Fibroblast of upper back skin (primary cell): ENCODE results near the gene TXNDC17.
"Not testable (repeated sequence)": the region's sequence is repeated elsewhere in the genome, so short reads cannot be mapped to it uniquely, and the experiment has no call there.

ENCODE experiments used
- DNase-seq: peaks from one replicate; pipeline ENCODE4 v3.0.0-alpha.2; 2013

Gene TXNDC17

GRCh38 chr17:6684881-6685767 lies 44.3 kb downstream of the TXNDC17 start:
- DNase-seq = no peak

DNA sequence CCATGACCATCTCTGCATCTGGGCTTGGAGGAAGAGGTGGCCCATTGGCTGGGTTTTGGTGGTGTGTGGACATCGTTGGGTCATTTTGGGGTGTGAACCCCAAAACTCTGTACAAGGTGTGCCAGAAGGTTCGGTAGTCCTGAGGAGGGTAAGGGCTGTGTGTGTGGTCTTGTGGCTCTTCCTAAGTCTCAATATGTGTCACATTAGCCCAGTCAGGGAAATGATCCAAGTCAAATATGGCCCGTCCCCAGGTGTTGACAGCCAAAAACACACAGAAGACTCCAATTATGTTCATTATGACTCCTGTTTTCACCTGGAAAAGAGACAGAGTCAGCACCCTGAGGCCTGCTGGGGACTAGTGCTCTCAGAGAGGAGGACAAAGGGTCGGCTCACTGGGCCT lies 45.2 kb downstream of the TXNDC17 start:
- DNase-seq = no peak

DNA sequence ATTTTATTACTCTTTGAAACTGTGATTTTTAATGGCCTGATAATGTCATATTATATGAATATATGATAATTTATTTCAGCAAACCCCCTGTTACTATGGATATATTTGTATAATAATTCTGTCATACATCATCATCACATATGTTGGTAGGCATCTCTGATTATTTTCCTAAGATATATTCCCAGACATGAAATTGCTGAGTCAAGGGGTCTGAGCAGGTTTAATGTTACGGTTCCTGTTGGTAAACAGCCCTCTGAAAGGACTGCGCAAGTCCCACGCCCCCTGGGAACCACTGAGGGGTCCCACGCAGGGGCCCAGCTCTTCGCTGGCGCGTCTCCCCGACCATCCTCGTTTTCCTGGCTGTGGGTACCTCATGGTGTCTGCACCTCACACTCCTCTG lies 48.1 kb downstream of the TXNDC17 start:
- DNase-seq = no peak

DNA sequence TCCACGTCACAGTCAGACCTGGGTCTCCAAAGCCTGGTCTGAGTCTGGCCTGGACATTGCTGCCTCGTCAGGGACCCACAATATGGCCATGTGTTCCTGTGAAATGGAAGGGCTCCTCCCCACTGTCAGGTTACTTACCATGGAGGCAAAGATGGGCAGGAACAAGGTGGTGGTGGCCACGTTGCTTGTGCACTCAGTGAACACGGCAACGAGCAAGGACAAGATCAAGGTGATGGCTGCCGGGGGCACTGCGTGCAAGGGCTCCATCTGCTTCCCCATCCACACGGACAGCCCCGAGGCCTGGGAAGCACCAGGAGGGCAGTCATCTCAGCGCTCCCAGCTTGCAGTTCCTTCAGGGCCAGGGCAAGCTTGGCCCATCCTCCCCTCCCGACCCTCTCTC lies 49.8 kb downstream of the TXNDC17 start:
- DNase-seq = no peak

DNA sequence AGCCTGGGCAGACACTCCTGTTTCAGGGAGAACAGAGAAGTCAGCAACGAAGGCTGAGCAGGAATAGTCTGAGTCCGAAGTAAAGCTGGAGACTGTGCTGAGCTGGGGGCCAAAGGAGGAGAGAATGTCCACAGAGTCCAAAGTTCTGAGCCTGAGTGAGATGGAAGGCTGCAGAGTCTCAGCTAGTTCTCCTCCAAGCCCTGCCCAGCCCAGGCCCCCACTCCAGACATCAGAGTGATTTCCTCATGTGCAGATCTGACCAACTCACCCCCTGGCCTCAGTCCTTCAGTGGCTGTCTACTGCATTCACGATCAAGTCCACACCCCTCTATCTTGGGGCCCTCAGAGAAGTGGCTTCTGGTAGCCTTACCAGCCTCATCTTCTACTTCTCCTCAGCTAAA lies 50.7 kb downstream of the TXNDC17 start:
- DNase-seq = no peak

DNA sequence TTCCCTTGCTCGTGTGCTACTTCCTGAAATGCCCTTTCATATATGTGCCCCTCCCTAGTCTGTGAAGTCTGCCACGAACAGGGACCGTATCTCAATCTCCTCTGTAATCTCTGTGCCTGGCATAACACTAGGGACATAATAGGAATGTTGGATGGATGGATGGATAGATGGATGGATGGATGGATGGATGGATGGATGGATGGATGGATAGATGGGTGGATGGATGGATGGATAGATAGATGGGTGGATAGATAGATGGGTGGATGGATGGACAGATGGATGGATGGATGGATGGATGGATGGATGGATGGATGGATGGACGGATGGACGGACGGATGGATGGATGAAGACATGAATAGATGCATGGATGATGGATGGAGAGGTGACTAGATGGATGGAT lies 51.1 kb downstream of the TXNDC17 start:
- not testable (repeated sequence) for DNase-seq
